Activated naive CD4-positive, alpha-beta T cell (primary cell): ENCODE measurements around the gene BTBD9.

Experiments
- DNase-seq, 4 experiments: peaks; one replicate each; lab custom pipeline; 2025; lab: John Stamatoyannopoulos, UW

The BTBD9 gene

DNA sequence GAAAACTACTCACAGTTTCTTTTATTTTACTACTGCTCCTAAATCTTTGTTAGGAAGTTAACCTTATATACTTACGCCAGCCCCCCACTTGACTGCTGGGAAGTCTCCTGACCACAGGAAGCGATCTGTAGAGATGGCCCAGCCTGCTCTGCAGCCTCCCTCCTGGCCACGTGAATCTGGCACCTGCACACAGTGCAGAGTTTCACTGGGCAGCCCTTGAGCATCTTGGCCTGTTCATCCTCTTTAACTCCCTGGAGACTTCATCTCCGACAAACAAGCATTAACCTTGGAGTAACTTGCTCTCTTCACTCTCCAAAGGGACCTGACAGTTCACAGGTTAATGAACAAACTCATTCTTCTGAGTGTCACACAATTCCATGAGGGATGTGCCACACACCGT, 294.1 kb downstream of the BTBD9 start:
- DNase-seq = no peak

GRCh38 chr6:38341496-38341895, 298.2 kb downstream of the BTBD9 start:
- no peak for DNase-seq

GRCh38 chr6:38339914-38340313, 299.8 kb downstream of the BTBD9 start:
- no peak for DNase-seq

GRCh38 chr6:38337819-38338465, 301.8 kb downstream of the BTBD9 start:
- no peak for DNase-seq

GRCh38 chr6:38336922-38337321, 302.8 kb downstream of the BTBD9 start:
- no peak for DNase-seq

GRCh38 chr6:38326837-38327236, 312.9 kb downstream of the BTBD9 start:
- DNase-seq = no peak

GRCh38 chr6:38323216-38323615, 316.5 kb downstream of the BTBD9 start:
- no peak for DNase-seq

DNA sequence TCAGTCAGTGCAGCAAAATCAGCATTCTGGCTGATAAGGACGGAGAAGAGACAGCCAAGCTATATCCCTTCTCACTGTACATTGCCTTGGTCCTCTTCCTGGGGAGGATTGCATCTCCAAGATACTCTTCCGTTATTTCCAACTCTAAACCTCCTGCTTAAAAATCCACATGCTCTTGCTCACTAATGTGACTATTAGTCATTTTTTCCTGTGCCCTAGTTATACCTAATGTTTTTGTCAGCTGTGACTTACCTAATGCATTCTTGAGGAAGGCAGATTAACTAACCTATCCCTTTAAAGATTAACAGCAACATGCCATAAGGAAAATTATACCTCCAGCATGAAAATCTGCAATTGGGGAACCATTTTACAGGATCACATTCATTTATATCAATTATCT, 317.6 kb downstream of the BTBD9 start:
- DNase-seq = no peak

DNA sequence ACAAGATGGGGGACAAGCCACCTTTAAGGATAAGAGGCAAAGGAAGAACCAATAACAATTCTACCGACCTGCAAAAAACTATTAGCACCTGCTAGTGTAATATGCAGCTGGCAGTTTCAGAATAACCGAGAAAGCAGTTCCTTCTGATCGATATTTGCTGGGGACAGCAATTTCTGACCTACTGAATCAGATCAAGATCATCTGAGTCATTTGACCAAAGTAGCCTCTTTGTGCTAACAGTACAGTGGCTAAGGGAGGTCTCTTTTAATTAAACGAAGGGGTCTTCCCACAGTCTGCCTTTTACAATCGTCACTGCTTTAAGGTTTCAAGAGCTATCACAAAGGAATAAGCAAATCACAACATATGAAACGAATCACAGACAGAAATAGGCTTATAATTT, 318.9 kb downstream of the BTBD9 start:
- DNase-seq = no peak

GRCh38 chr6:38320358-38320757, 319.4 kb downstream of the BTBD9 start:
- no peak for DNase-seq

- no peak for DNase-seq
These were observed 320.2 kb downstream of the BTBD9 start for GRCh38 chr6:38319256-38320212.

GRCh38 chr6:38316099-38316868, 323.4 kb downstream of the BTBD9 start:
- DNase-seq = no peak

- no peak for DNase-seq
These were observed 328.5 kb downstream of the BTBD9 start for GRCh38 chr6:38311201-38311600.

GRCh38 chr6:38310061-38310460, 329.7 kb downstream of the BTBD9 start:
- DNase-seq = no peak

DNA sequence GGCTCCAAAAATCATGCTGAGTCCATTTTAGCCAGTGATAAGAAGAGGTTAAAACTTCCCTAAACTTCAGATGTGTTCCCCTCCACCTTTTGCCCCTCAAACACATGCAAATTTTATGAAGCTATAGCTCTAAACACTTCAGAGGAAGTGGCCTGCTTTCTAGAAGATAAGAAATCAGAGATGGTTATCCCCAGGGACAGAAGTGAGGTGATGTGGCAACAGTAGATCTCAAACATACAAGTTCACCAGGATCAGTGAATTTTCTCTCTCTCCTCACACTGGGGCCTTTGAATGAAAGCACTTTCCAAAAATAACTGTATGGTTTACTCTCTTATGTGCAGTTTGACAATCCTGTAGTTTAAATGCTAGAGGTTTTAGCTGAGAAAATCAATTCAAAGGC, 332.0 kb downstream of the BTBD9 start:
- no peak for DNase-seq

DNA sequence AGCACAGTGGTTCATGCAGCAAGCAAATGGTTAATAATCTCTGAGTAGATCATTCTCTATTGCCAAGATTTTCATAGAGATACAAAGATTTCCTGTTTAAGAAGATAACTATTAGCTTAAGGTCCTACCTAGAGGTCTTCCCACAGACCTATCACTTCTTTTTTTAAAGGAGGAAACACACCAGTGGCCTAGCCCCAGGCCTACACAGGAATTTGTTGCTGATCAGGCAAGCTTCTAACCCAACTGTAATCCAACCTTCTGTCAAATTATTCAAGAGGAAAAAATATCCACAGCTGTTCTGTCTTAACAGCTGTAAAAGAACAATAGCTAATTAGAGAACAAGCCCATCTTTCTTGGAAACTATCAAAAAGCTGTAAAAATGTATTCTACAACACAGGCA, 332.8 kb downstream of the BTBD9 start:
- DNase-seq = no peak

DNA sequence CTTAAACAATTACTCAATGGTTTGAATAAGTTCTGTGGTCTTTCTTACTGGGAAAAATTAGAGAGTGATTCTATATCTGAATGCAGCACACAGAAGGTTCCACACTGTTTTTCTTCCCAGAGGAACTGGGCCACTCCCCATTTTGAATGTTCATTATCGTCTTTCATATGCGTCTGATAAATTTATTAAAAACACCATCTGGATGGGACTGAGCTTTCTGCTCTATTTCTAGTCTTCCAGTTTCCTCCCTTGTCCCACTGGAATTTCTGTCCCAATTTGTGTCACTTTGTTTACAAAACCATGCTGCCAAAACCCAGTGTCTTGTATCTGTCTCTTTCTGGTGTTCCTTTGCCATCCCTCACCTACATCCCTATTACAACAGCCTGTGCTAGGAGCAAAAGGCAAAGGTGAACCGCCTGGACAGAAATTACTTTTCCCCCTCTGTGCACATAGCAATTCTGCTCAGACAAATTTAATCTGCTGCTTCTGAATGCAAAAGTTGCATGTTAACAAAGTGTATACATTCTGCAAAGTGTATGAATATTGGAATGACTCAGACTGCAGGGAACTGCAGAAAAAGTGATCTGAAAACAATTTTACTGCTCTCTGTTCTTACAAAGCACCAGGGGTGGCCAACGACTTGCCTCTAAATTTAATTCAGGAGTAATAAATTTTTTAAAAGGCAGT, 333.6 kb downstream of the BTBD9 start:
- no peak for DNase-seq

- no peak for DNase-seq
These were observed 336.9 kb downstream of the BTBD9 start for GRCh38 chr6:38302838-38303237.

DNA sequence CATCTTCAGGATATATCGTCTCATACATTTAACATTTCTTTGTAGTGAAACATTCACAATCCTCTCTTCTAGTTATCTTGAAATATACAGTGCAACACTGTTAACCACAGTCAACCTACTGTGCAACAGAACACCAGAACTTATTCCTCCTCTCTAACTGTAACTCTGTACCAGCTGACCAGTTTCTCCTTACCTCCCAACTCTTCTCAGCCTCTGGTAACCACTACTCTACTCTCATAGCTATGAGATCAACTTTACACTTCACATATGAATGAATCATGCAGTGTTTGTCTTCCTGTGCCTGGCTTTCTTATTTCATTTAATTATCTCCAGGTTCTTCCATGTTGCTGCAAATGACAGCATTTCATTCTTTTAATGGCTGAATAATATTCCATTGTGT, 337.6 kb downstream of the BTBD9 start:
- no peak for DNase-seq

GRCh38 chr6:38290133-38290799, 349.5 kb downstream of the BTBD9 start:
- no peak for DNase-seq

- DNase-seq = no peak
These were observed 352.2 kb downstream of the BTBD9 start for GRCh38 chr6:38287487-38287886.
